Caco-2 (cell line): ENCODE results near the gene MT1HL1. TPM values are rescaled to one million over a fixed set of nuclear protein-coding genes. Genes with fewer than 3 reads are reported as not detected.

Experiments used
- BruUV-seq: library from RNA; stranded (reverse); fragments of 400-500 nt; replicated peaks from 2 replicates; lab custom pipeline; 2021; lab: Mats Ljungman, UMichigan
- CTCF ChIA-PET: fragments of 300-600 bp; sonication (Branson Sonifier 250); formaldehyde crosslinking; loops from one replicate; lab custom pipeline; 2022; ENCODE audit warnings: antibody characterized with exemption; lab: Charles Lee
- POLR2A ChIA-PET: fragments of 300-600 bp; sonication (Branson Sonifier 250); formaldehyde crosslinking; loops from one replicate; lab custom pipeline; 2022; ENCODE audit warnings: antibody characterized with exemption; lab: Charles Lee
- DNase-seq, 2 experiments: peaks; one replicate each; pipeline versions ENCODE4 v3.0.0 to v3.0.0-alpha.2; 2020 to 2022
- H3K27me3 ChIP-seq: replicated peaks from 2 replicates; pipeline ENCODE4 v1.6.0; 2011; ENCODE audit warnings: low read length; ENCODE audit not compliant: control insufficient read depth, insufficient read depth
- H3K36me3 ChIP-seq: 2 replicates; pipeline ENCODE4 v1.5.1; 2011; ENCODE audit warnings: low read length; ENCODE audit not compliant: control insufficient read depth, insufficient read depth
- H3K4me1 ChIP-seq: fragments of 250-450 bp; sonication (Bioruptor Pico); 2 replicates; pipeline ENCODE4 v1.5.1; 2020; ENCODE audit warnings: mild to moderate bottlenecking
- H3K4me3 ChIP-seq: 2 replicates; pipeline ENCODE4 v1.5.1; 2011; ENCODE audit warnings: low read depth, mild to moderate bottlenecking, control low read depth, low read length
- H3K9me3 ChIP-seq: fragments of 250-450 bp; sonication (Bioruptor Pico); 2 replicates; pipeline ENCODE4 v1.5.1; 2020; ENCODE audit warnings: mild to moderate bottlenecking, moderate library complexity
- H3K27ac Mint-ChIP-seq: one replicate; pipeline ENCODE4 v1.8.0; 2022; ENCODE audit warnings: mixed read lengths; ENCODE audit not compliant: unreplicated experiment
- H3K27me3 Mint-ChIP-seq: one replicate; pipeline ENCODE4 v1.8.0; 2022; ENCODE audit warnings: mixed read lengths; ENCODE audit not compliant: insufficient read depth, unreplicated experiment
- H3K36me3 Mint-ChIP-seq: one replicate; pipeline ENCODE4 v1.8.0; 2022; ENCODE audit warnings: mild to moderate bottlenecking, mixed read lengths; ENCODE audit not compliant: insufficient read depth, unreplicated experiment
- H3K4me1 Mint-ChIP-seq: one replicate; pipeline ENCODE4 v1.8.0; 2022; ENCODE audit warnings: low read depth, mixed read lengths; ENCODE audit not compliant: unreplicated experiment
- H3K4me3 Mint-ChIP-seq: one replicate; pipeline ENCODE4 v1.8.0; 2022; ENCODE audit warnings: mild to moderate bottlenecking, moderate library complexity, mixed read lengths; ENCODE audit not compliant: unreplicated experiment
- H3K9me3 Mint-ChIP-seq: one replicate; pipeline ENCODE4 v1.8.0; 2022; ENCODE audit warnings: mixed read lengths; ENCODE audit not compliant: unreplicated experiment
- CTCF ChIP-seq, 2 experiments: fragments of 200-600 bp in 1 of 2; IDR thresholded peaks; 1 replicate in 1 of 2; 2 replicates in 1 of 2; pipeline versions ENCODE4 v1.5.1 to v1.8.0; 2011 to 2022; ENCODE audit warnings: antibody characterized with exemption in 1 of 2, control low read depth in 1 of 2, inconsistent platforms in 1 of 2, low read depth in 1 of 2, low read length in 1 of 2, mild to moderate bottlenecking in 1 of 2, moderate library complexity in 1 of 2; ENCODE audit not compliant: insufficient read depth in 1 of 2, severe bottlenecking in 1 of 2, unreplicated experiment in 1 of 2
- intact Hi-C: fragments of 100-400 bp; cut with micrococcal nuclease; formaldehyde crosslinking; loops from one replicate; pipeline ENCODE4 v1.10.0; 2022; ENCODE audit not compliant: unreplicated experiment
- total RNA-seq: library from RNA; stranded (reverse); gene quantifications from 2 replicates; pipeline ENCODE4 v1.2.3, GENCODE V29; 2022

MT1HL1 gene
- total RNA-seq, 1 experiment from 2014 or later, result not detected

GRCh38 chr1:236957235-236957634, 47.0 kb downstream of the MT1HL1 start:
- Mint-ChIP-seq H3K4me3 (no peak overlapping the region), H3K27me3 (peaks cover 19% of the 10 kb centered on the region), H3K27ac (no peak overlapping the region), H3K36me3 (no peaks in the 10 kb centered on the region), H3K4me1 (no peaks in the 10 kb centered on the region), H3K9me3 (peaks cover 8% of the 10 kb centered on the region)
- intact Hi-C loops, result no loop called here
- H3K9me3 ChIP-seq, result no peaks in the 10 kb centered on the region
- no peak overlapping the region for H3K4me3 ChIP-seq
- POLR2A ChIA-PET, result no interaction called here
- no peaks in the 10 kb centered on the region for H3K4me1 ChIP-seq
- CTCF ChIA-PET, result interaction anchor here (0.6 to 1.2 kb wide), 2 partner anchors 379 to 429 kb away, joined by 3 read pairs; no protein-coding TSS in a partner anchor
- no peak for DNase-seq
- H3K36me3 ChIP-seq, result no peaks in the 10 kb centered on the region
- no peaks in the 10 kb centered on the region for H3K27me3 ChIP-seq
- no TSS peak for BruUV-seq
- TF ChIP-seq CTCF (IDR thresholded peaks at IDR 0.05; ENCODE audit: insufficient read depth in 1 of 2, low read depth in 1 of 2, low read length in 1 of 2, severe bottlenecking in 1 of 2, unreplicated experiment in 1 of 2), result no peak

Other genes starting within 250 kb of the MT1HL1 start
- gene MTR, start 209.1 kb downstream of the MT1HL1 start, total RNA-seq, result 22.9 and 26.3 TPM in 2 replicates
- gene RYR2, start 37.7 kb upstream of the MT1HL1 start, total RNA-seq, result 3.4 and 3.6 TPM in 2 replicates